Brain pericyte (primary cell): ENCODE measurements around the gene ARHGAP33.
"Not testable (repeated sequence)": the region's sequence is repeated elsewhere in the genome, so short reads cannot be mapped to it uniquely, and the experiment has no call there.

Experiments used
- DNase-seq: peaks from one replicate; pipeline ENCODE4 v3.0.0-alpha.2; 2012; ENCODE audit warnings: low read depth, low spot score

The ARHGAP33 gene

GRCh38 chr19:35833972-35834371 is 58.6 kb downstream of the ARHGAP33 start:
- no peak for DNase-seq

GRCh38 chr19:35836096-35836495 is 60.7 kb downstream of the ARHGAP33 start:
- not testable (repeated sequence) for DNase-seq
